OCI-LY3 (cell line): ENCODE measurements around the gene EYA2.

Source experiments
- H2AFZ ChIP-seq: fragments of 200-600, 300-600 bp; shearing (Covaris generic); 2 replicates; pipeline ENCODE4 v1.6.0; 2014; ENCODE audit warnings: antibody characterized with exemption, low read depth, low read length
- H3K27ac ChIP-seq: fragments of 200-600, 300-600 bp; sonication (generic); 2 replicates; pipeline ENCODE4 v1.5.1; 2014; ENCODE audit warnings: mild to moderate bottlenecking, low read length, moderate library complexity, mixed read lengths
- H3K27me3 ChIP-seq: fragments of 200-600, 300-600 bp; sonication (generic); 2 replicates; pipeline ENCODE4 v1.6.1; 2014; ENCODE audit warnings: low read depth, low read length, mixed read lengths
- H3K36me3 ChIP-seq: fragments of 200-600, 300-600 bp; sonication (generic); replicated peaks from 2 replicates; pipeline ENCODE3; 2014; ENCODE audit warnings: low read depth, low read length, mixed read lengths
- H3K4me1 ChIP-seq: fragments of 300-600, 200-600 bp; sonication (generic); 2 replicates; pipeline ENCODE4 v1.6.1; 2014; ENCODE audit warnings: low read length, mixed read lengths
- H3K4me2 ChIP-seq: fragments of 200-600, 300-600 bp; sonication (generic); 2 replicates; pipeline ENCODE4 v1.6.1; 2014; ENCODE audit warnings: low read length, mixed read lengths
- H3K4me3 ChIP-seq: fragments of 300-600, 200-600 bp; sonication (generic); 2 replicates; pipeline ENCODE4 v1.5.1; 2014; ENCODE audit warnings: antibody characterized with exemption, mild to moderate bottlenecking, low read length, moderate library complexity
- H3K79me2 ChIP-seq: fragments of 300-600, 200-600 bp; shearing (Covaris generic); 2 replicates; pipeline ENCODE4 v1.6.1; 2014; ENCODE audit warnings: mild to moderate bottlenecking, low read length, mixed read lengths
- H3K9ac ChIP-seq: fragments of 300-600, 200-600 bp; shearing (Covaris generic); 2 replicates; pipeline ENCODE4 v1.6.0; 2014; ENCODE audit warnings: mild to moderate bottlenecking, low read length, moderate library complexity
- H3K9me3 ChIP-seq: fragments of 200-600, 300-600 bp; shearing (Covaris generic); 2 replicates; pipeline ENCODE4 v1.6.1; 2014; ENCODE audit warnings: low read length, mixed read lengths; ENCODE audit not compliant: insufficient read depth
- H4K20me1 ChIP-seq: fragments of 200-600, 300-600 bp; sonication (generic); 2 replicates; pipeline ENCODE4 v1.6.1; 2016; ENCODE audit warnings: low read length, mixed read lengths; ENCODE audit not compliant: insufficient read depth
- EZH2phosphoT487 ChIP-seq: fragments of 200-600 bp; shearing (Covaris generic); IDR thresholded peaks from 2 replicates; pipeline ENCODE4 v1.6.1; 2018; ENCODE audit warnings: antibody characterized with exemption, mixed run types, low read depth
- TF ChIP-seq, protein P1 (sequence below): fragments of 200-600, 300-600 bp; sonication (generic); IDR thresholded peaks from 2 replicates; pipeline ENCODE4 v1.5.1; 2014; ENCODE audit warnings: antibody characterized with exemption, low read length, low read depth

EYA2 gene

DNA sequence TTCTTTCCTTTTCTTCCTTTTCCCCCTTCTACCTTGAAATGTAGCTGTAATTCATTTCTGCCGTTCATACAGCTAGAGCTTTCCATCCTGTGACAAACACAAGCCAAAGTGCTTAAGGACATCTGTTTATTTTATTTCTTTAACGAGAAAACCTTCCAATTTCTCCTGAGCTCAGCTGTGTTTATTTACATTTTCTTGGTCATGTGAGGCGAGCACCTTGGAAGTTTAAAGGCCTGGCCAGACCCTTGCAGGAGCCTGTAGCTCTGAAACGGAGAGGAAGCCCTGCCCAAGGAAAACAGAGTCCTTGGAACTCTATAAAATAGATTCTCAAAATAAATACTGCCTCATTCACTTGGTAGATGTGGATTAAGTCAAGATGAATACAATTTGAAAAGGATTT is 223.1 kb downstream of the EYA2 start:
- no peak overlapping the region for H3K27ac ChIP-seq
- no peak for TF ChIP-seq EZH2phosphoT487
- TF ChIP-seq, protein P1, sequence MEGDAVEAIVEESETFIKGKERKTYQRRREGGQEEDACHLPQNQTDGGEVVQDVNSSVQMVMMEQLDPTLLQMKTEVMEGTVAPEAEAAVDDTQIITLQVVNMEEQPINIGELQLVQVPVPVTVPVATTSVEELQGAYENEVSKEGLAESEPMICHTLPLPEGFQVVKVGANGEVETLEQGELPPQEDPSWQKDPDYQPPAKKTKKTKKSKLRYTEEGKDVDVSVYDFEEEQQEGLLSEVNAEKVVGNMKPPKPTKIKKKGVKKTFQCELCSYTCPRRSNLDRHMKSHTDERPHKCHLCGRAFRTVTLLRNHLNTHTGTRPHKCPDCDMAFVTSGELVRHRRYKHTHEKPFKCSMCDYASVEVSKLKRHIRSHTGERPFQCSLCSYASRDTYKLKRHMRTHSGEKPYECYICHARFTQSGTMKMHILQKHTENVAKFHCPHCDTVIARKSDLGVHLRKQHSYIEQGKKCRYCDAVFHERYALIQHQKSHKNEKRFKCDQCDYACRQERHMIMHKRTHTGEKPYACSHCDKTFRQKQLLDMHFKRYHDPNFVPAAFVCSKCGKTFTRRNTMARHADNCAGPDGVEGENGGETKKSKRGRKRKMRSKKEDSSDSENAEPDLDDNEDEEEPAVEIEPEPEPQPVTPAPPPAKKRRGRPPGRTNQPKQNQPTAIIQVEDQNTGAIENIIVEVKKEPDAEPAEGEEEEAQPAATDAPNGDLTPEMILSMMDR, result no peak
- H3K27me3 ChIP-seq, result peaks cover 19% of the 10 kb centered on the region
- no peak overlapping the region for H3K4me3 ChIP-seq
- no peak overlapping the region for H2AFZ ChIP-seq
- no peaks in the 10 kb centered on the region for H3K9me3 ChIP-seq
- no peaks in the 10 kb centered on the region for H3K4me1 ChIP-seq
- H3K79me2 ChIP-seq, result no peaks in the 10 kb centered on the region
- no peak overlapping the region for H3K4me2 ChIP-seq
- H4K20me1 ChIP-seq, result no peaks in the 10 kb centered on the region
- H3K9ac ChIP-seq, result no peak overlapping the region
- H3K36me3 ChIP-seq, result no peaks in the 10 kb centered on the region

DNA sequence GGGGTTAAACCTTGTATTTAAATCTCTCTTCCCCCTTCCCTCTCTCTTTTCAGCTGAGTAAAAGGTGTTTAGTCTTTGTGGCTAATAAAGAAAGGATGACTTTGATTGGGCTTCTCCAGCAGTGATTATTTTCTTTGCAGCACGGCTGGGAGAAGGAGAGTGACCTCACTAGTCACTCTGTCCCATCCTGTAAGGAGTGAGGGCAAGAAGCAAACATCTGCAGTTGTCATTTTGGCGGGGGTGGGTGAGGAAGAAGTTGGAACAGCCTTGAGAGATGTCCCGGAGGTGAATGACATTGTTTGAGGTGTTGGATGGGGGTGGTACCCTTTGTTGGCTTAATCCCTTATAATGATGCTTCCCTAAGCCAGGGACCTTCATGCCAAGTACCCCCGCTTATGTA is 223.6 kb downstream of the EYA2 start:
- no peaks in the 10 kb centered on the region for H3K79me2 ChIP-seq
- H3K4me2 ChIP-seq, result no peak overlapping the region
- H2AFZ ChIP-seq, result no peak overlapping the region
- peaks cover 19% of the 10 kb centered on the region for H3K27me3 ChIP-seq
- no peaks in the 10 kb centered on the region for H3K36me3 ChIP-seq
- no peaks in the 10 kb centered on the region for H4K20me1 ChIP-seq
- H3K4me1 ChIP-seq, result no peaks in the 10 kb centered on the region
- no peaks in the 10 kb centered on the region for H3K9me3 ChIP-seq
- H3K4me3 ChIP-seq, result no peak overlapping the region
- TF ChIP-seq EZH2phosphoT487, result no peak
- TF ChIP-seq, protein P1, result no peak
- no peak overlapping the region for H3K9ac ChIP-seq
- H3K27ac ChIP-seq, result no peak overlapping the region

DNA sequence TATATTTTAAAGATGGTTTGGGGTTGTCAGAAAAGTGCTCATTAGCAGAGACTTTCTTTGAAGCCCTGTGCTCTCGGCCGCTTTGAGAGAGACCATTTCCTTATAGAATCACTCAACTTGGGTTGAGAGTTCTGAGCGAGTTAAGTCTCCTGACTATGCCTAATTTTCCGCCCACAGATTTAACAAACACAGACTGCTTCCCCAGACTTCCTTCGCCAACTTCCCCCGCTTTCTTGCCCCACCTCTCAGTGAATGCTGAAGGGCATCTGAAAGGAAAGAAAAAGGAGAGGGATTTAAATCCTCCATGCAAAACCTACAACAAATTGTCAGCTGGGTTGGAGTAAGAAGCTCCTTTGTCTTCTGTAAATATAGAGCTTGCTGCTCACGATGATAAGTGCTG is 224.0 kb downstream of the EYA2 start:
- Histone ChIP-seq H3K27me3 (peaks cover 19% of the 10 kb centered on the region), H3K27ac (no peak overlapping the region), H3K4me2 (no peak overlapping the region), H3K36me3 (no peaks in the 10 kb centered on the region), H3K9ac (no peak overlapping the region), H2AFZ (no peak overlapping the region), H3K4me1 (no peaks in the 10 kb centered on the region), H4K20me1 (no peaks in the 10 kb centered on the region), H3K9me3 (no peaks in the 10 kb centered on the region), H3K4me3 (no peak overlapping the region), H3K79me2 (no peaks in the 10 kb centered on the region)
- TF ChIP-seq, protein P1, result no peak
- no peak for TF ChIP-seq EZH2phosphoT487

DNA sequence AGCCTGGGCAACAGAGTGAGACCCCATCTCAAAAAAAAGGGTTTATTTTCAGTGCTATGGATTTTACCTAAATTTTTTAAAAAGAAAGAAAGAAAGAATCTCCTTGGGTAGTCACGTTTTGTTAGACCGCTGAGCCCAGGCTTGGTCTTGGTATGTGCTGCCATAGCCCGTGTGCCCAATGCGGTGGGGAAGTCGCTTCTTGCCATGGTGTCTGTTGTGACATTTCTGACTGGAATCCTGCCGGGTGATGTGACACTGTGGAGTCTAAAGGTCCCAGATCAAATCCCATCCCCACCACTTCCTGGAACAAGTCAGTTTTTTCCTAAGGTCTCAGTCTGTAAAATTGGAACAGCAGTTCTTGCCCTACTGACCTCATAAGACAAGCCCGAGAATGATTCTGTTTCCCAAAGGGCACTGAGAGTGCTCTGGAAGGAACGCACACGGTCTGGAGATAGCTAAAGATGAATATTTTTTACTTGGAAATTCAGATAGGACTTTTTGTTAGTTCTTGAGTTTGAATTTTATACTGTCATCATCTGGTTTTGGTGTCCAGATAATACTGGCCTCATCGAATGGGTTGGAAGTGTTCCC is 225.8 kb downstream of the EYA2 start:
- Histone ChIP-seq H3K27me3 (peaks cover 19% of the 10 kb centered on the region), H3K4me3 (no peak overlapping the region), H3K9me3 (no peaks in the 10 kb centered on the region), H2AFZ (no peak overlapping the region), H3K36me3 (no peaks in the 10 kb centered on the region), H4K20me1 (no peaks in the 10 kb centered on the region), H3K4me1 (no peaks in the 10 kb centered on the region), H3K27ac (no peak overlapping the region), H3K4me2 (no peak overlapping the region), H3K9ac (no peak overlapping the region), H3K79me2 (no peaks in the 10 kb centered on the region)
- TF ChIP-seq, protein P1, result no peak
- TF ChIP-seq EZH2phosphoT487, result no peak
